ENCODE data around the gene KATNAL1.

DNA sequence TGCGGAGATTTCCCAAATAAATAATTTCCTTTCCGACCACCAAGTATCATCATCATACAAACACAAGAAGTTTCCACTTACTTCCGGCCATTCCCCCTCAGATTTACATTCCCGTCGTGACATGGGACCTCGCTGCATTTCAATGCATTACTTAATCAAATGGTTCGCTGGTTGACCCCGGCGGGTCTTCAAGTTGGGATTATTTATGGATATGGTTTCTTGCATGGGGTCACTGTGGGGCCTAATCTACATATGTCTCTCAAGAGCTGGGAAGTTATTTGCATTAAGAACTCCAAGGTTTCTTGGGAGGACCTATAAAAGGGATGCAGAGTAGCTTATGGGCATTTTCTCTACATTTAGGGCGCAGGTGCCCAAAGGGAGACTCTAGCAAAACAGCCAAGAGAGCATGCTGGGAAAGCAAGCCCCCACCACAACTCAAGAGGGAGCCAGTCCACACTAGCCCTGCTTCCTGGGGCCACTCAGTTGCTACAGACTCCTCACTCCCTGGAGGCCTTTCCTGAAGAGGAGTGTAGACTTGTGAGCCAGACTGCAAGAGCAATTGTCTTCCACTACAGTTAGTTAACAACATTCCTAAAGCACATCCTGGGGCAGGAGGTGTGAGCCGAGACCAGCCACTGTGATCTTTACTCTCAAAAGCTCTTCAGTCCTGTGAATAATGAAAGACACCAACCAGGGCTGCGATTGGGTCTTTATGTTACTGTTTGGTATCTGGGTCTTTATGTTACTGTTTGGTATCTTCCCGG is 125.3 kb downstream of the KATNAL1 start:
- TF ChIP-seq POLR2A (IDR thresholded peaks at IDR 0.05; ENCODE audit: low read depth, low read length) (no peak), SUZ12 (IDR thresholded peaks at IDR 0.05; ENCODE audit: unreplicated experiment) (no peak), ZNF687 (IDR thresholded peaks at IDR 0.05) (no peak), YY1 (IDR thresholded peaks at IDR 0.05; ENCODE audit: low read depth, low read length) (no peak), SP1 (IDR thresholded peaks at IDR 0.05; ENCODE audit: low read depth, low read length) (no peak), MEF2A (IDR thresholded peaks at IDR 0.05; ENCODE audit: insufficient read depth, low read depth, low read length) (no peak), RAD21 (IDR thresholded peaks at IDR 0.05; ENCODE audit: insufficient read depth, low read depth, low read length) (no peak), TAF1 (IDR thresholded peaks at IDR 0.05; ENCODE audit: borderline replicate concordance, low read depth, low read length) (no peak), ZNF384 (IDR thresholded peaks at IDR 0.05; ENCODE audit: borderline replicate concordance, low read depth, low read length) (no peak), JUNB (IDR thresholded peaks at IDR 0.05) (no peak), NFYB (IDR thresholded peaks at IDR 0.05; ENCODE audit: insufficient read depth, low read depth, low read length) (no peak), ATF7 (IDR thresholded peaks at IDR 0.05; ENCODE audit: low read depth) (no peak)
- TF ChIP-seq, protein P1, sequence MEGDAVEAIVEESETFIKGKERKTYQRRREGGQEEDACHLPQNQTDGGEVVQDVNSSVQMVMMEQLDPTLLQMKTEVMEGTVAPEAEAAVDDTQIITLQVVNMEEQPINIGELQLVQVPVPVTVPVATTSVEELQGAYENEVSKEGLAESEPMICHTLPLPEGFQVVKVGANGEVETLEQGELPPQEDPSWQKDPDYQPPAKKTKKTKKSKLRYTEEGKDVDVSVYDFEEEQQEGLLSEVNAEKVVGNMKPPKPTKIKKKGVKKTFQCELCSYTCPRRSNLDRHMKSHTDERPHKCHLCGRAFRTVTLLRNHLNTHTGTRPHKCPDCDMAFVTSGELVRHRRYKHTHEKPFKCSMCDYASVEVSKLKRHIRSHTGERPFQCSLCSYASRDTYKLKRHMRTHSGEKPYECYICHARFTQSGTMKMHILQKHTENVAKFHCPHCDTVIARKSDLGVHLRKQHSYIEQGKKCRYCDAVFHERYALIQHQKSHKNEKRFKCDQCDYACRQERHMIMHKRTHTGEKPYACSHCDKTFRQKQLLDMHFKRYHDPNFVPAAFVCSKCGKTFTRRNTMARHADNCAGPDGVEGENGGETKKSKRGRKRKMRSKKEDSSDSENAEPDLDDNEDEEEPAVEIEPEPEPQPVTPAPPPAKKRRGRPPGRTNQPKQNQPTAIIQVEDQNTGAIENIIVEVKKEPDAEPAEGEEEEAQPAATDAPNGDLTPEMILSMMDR (IDR thresholded peaks at IDR 0.05 in 2 of 3, conservative IDR thresholded peaks at IDR 0.05 in 1 of 3; ENCODE audit: control insufficient read depth in 2 of 3, extremely low read depth in 1 of 3, insufficient read depth in 1 of 3, low read depth in 3 of 3, low read length in 3 of 3): no peak
- TF ChIP-seq, protein P2, sequence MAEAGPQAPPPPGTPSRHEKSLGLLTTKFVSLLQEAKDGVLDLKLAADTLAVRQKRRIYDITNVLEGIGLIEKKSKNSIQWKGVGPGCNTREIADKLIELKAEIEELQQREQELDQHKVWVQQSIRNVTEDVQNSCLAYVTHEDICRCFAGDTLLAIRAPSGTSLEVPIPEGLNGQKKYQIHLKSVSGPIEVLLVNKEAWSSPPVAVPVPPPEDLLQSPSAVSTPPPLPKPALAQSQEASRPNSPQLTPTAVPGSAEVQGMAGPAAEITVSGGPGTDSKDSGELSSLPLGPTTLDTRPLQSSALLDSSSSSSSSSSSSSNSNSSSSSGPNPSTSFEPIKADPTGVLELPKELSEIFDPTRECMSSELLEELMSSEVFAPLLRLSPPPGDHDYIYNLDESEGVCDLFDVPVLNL (IDR thresholded peaks at IDR 0.05; ENCODE audit: low read depth, low read length): no peak
